Astrocyte (in vitro differentiated cells and primary cell): ENCODE measurements around the gene MPP3. TPM values are rescaled to one million over a fixed set of nuclear protein-coding genes. Genes with fewer than 3 reads are reported as not detected.

Experiments
- DNase-seq: peaks from one replicate; pipeline ENCODE4 v3.0.0-alpha.2; 2010; ENCODE audit warnings: low read depth
- FAIRE-seq: peaks from 2 replicates; lab custom pipeline; 2011; peaks lifted over from hg19 to GRCh38; lab: Jason Lieb, UNC
- H2AFZ ChIP-seq: 2 replicates; pipeline ENCODE4 v1.6.0; 2012; ENCODE audit warnings: low read depth, low read length, inconsistent platforms
- H3K27ac ChIP-seq: 2 replicates; pipeline ENCODE4 v1.5.1; 2011; ENCODE audit warnings: low read depth, low read length, inconsistent platforms
- H3K27me3 ChIP-seq: 2 replicates; pipeline ENCODE4 v1.6.0; 2011; ENCODE audit warnings: low read length, inconsistent platforms; ENCODE audit not compliant: insufficient read depth
- H3K36me3 ChIP-seq: 2 replicates; pipeline ENCODE4 v1.5.1; 2011; ENCODE audit warnings: low read length, inconsistent platforms; ENCODE audit not compliant: insufficient read depth
- H3K4me1 ChIP-seq: 2 replicates; pipeline ENCODE4 v1.5.1; 2011; ENCODE audit warnings: low read length, inconsistent platforms; ENCODE audit not compliant: insufficient read depth
- H3K4me2 ChIP-seq: 2 replicates; pipeline ENCODE4 v1.6.0; 2012; ENCODE audit warnings: low read length, inconsistent platforms
- H3K4me3 ChIP-seq: 2 replicates; pipeline ENCODE4 v1.5.1; 2011; ENCODE audit warnings: low read depth, mild to moderate bottlenecking, low read length, inconsistent platforms; ENCODE audit not compliant: insufficient read depth
- H3K79me2 ChIP-seq: 2 replicates; pipeline ENCODE4 v1.6.0; 2012; ENCODE audit warnings: mild to moderate bottlenecking, low read length, inconsistent platforms; ENCODE audit not compliant: insufficient read depth
- H3K9ac ChIP-seq: 2 replicates; pipeline ENCODE4 v1.6.0; 2012; ENCODE audit warnings: mild to moderate bottlenecking, low read length, inconsistent platforms
- H3K9me3 ChIP-seq: 2 replicates; pipeline ENCODE4 v1.5.1; 2012; ENCODE audit warnings: low read depth, mild to moderate bottlenecking, low read length, inconsistent platforms; ENCODE audit not compliant: insufficient read depth
- H4K20me1 ChIP-seq: 2 replicates; pipeline ENCODE4 v1.6.0; 2012; ENCODE audit warnings: low read length, inconsistent platforms; ENCODE audit not compliant: insufficient read depth
- H3K27ac Mint-ChIP-seq: one replicate; pipeline ENCODE4 v1.8.0; 2021; ENCODE audit warnings: mild to moderate bottlenecking, mixed read lengths; ENCODE audit not compliant: unreplicated experiment
- H3K27me3 Mint-ChIP-seq: one replicate; pipeline ENCODE4 v1.8.0; 2021; ENCODE audit warnings: low read depth, mixed read lengths; ENCODE audit not compliant: unreplicated experiment
- H3K36me3 Mint-ChIP-seq: one replicate; pipeline ENCODE4 v1.8.0; 2021; ENCODE audit warnings: low read depth, mixed read lengths; ENCODE audit not compliant: unreplicated experiment
- H3K4me1 Mint-ChIP-seq: one replicate; pipeline ENCODE4 v1.8.0; 2021; ENCODE audit warnings: low read depth, mixed read lengths; ENCODE audit not compliant: unreplicated experiment
- H3K4me3 Mint-ChIP-seq: one replicate; pipeline ENCODE4 v1.8.0; 2021; ENCODE audit warnings: mild to moderate bottlenecking, moderate library complexity, mixed read lengths; ENCODE audit not compliant: unreplicated experiment
- H3K9me3 Mint-ChIP-seq: one replicate; pipeline ENCODE4 v1.8.0; 2021; ENCODE audit warnings: mild to moderate bottlenecking, mixed read lengths; ENCODE audit not compliant: unreplicated experiment
- EZH2 ChIP-seq: IDR thresholded peaks from 2 replicates; pipeline ENCODE4 v1.6.1; 2012; ENCODE audit warnings: mild to moderate bottlenecking, low read length, inconsistent platforms; ENCODE audit not compliant: insufficient read depth
- total RNA-seq: library from RNA; stranded (reverse); gene quantifications from 2 replicates; pipeline ENCODE4 v1.2.1, GENCODE V29; 2021
- TF ChIP-seq, protein P1 (sequence below): IDR thresholded peaks from 2 replicates; pipeline ENCODE4 v1.5.1; 2011; ENCODE audit warnings: low read depth, mild to moderate bottlenecking, inconsistent platforms, low read length, moderate library complexity; ENCODE audit not compliant: insufficient read depth

The MPP3 gene
- total RNA-seq, 1 donor from 2014 or later = 6.5 TPM

DNA sequence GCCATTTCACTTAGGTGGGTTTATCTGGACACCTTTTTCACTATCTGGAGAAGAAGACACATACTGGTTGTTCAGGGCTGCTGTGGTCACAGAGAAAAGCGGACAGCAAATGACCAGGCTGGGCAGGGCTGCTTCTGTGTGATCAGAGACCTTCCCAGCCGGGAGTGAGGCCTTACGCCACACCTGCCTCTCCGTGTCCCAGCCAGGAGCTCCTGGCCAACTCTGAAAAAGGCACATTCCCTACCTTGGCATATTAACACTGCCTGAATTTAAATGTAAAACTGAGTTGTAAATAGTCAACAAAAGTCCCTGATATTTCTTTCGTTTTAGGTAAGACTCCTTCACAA, 65.3 kb downstream of the MPP3 start:
- H3K9me3 ChIP-seq = no peaks in the 10 kb centered on the region
- peaks cover 23% of the 10 kb centered on the region for H4K20me1 ChIP-seq
- no peak overlapping the region for H3K9ac ChIP-seq
- H2AFZ ChIP-seq = no peak overlapping the region
- no peaks in the 10 kb centered on the region for H3K4me1 ChIP-seq
- H3K36me3 ChIP-seq = peaks cover 22% of the 10 kb centered on the region
- DNase-seq (no peak), FAIRE-seq (no peak)
- Mint-ChIP-seq H3K36me3 (peaks cover 17% of the 10 kb centered on the region), H3K4me1 (no peaks in the 10 kb centered on the region), H3K9me3 (no peaks in the 10 kb centered on the region), H3K4me3 (no peak overlapping the region), H3K27me3 (peaks cover 2% of the 10 kb centered on the region), H3K27ac (no peak overlapping the region)
- H3K27ac ChIP-seq = no peak overlapping the region
- H3K79me2 ChIP-seq = no peaks in the 10 kb centered on the region
- no peaks in the 10 kb centered on the region for H3K27me3 ChIP-seq
- H3K4me2 ChIP-seq = no peak overlapping the region
- TF ChIP-seq EZH2 = no peak
- no peak overlapping the region for H3K4me3 ChIP-seq

DNA sequence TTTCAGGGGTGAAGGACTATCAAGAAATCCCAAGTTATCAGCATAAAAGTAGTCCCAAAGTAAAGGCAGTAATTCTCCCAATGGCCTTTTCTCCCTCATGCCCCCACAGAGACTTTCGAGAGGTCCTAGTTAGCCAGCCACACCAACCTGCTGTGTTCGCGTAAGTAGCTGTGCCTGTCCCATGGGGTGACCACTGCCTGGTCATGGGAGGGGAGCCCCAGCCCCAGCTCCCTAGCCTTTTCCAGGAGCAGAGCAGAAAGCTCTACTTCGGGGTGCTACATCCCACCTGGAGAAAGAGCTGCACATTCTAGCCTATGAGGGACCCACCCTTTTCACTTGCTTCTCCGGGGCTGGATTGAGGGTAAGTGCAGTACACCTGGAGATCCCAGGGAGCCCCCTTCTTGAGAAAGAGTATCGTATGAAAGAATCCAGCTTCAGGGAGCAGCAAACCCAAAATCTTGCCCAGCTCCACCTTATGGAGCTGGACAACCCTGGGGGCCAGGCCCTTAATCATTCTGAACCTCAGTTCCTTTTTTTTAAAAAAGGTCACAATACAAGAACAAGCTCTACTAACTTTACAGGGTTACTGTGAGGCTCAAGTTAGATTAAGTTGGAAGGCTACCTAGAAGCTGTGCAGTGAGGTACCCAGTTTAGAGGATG, 65.8 kb downstream of the MPP3 start:
- Mint-ChIP-seq H3K36me3 (peaks cover 12% of the 10 kb centered on the region), H3K9me3 (no peaks in the 10 kb centered on the region), H3K4me3 (no peak overlapping the region), H3K4me1 (no peaks in the 10 kb centered on the region), H3K27me3 (peaks cover 2% of the 10 kb centered on the region), H3K27ac (no peak overlapping the region)
- H3K79me2 ChIP-seq = no peaks in the 10 kb centered on the region
- H3K4me3 ChIP-seq = no peak overlapping the region
- H2AFZ ChIP-seq = no peak overlapping the region
- H3K27ac ChIP-seq = no peak overlapping the region
- H3K9me3 ChIP-seq = no peaks in the 10 kb centered on the region
- H3K9ac ChIP-seq = no peak overlapping the region
- TF ChIP-seq EZH2 = no peak
- TF ChIP-seq, protein P1, sequence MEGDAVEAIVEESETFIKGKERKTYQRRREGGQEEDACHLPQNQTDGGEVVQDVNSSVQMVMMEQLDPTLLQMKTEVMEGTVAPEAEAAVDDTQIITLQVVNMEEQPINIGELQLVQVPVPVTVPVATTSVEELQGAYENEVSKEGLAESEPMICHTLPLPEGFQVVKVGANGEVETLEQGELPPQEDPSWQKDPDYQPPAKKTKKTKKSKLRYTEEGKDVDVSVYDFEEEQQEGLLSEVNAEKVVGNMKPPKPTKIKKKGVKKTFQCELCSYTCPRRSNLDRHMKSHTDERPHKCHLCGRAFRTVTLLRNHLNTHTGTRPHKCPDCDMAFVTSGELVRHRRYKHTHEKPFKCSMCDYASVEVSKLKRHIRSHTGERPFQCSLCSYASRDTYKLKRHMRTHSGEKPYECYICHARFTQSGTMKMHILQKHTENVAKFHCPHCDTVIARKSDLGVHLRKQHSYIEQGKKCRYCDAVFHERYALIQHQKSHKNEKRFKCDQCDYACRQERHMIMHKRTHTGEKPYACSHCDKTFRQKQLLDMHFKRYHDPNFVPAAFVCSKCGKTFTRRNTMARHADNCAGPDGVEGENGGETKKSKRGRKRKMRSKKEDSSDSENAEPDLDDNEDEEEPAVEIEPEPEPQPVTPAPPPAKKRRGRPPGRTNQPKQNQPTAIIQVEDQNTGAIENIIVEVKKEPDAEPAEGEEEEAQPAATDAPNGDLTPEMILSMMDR = no peak
- no peak for DNase-seq
- no peaks in the 10 kb centered on the region for H3K4me1 ChIP-seq
- peaks cover 17% of the 10 kb centered on the region for H3K36me3 ChIP-seq
- no peaks in the 10 kb centered on the region for H3K27me3 ChIP-seq
- peaks cover 18% of the 10 kb centered on the region for H4K20me1 ChIP-seq
- no peak overlapping the region for H3K4me2 ChIP-seq
- FAIRE-seq = no peak

DNA sequence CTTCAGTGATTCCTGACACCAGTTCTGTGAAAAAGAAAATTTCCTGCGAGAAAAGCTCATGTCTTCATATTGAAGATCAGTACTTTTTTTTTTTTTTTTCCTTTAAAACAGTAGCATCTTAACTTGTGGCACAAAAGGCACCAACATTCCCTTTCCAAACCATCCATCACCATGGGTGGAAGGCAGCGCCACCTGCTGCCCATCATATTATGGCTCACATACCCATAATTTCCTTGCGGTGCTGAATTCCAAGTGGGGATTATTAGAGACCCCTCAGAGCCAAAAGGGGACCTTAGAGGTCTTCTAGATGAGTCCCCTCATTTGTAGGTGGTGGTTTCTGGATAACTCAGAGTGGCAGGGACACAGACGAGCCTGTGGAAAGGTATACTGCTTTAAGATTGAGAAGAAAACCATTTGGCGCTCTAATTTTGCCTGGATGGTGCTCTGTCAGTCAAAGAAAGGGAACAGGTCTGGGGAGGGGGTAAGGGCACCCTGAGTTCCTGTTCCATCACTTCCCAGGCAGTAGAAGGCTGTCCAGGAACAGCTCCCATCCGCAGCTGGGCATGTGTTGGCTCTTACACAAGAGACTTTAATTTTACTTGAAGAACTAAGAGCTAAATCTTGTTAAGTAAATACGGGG, 66.4 kb downstream of the MPP3 start:
- H3K27me3 Mint-ChIP-seq = peaks cover 2% of the 10 kb centered on the region
- H3K4me1 ChIP-seq = no peaks in the 10 kb centered on the region
- no peaks in the 10 kb centered on the region for H3K79me2 ChIP-seq
- no peak overlapping the region for H3K4me3 Mint-ChIP-seq
- FAIRE-seq = no peak
- H3K4me2 ChIP-seq = no peak overlapping the region
- peak; percentile 14 for DNase-seq
- peaks cover 16% of the 10 kb centered on the region for H4K20me1 ChIP-seq
- no peaks in the 10 kb centered on the region for H3K27me3 ChIP-seq
- no peaks in the 10 kb centered on the region for H3K4me1 Mint-ChIP-seq
- no peak overlapping the region for H3K9ac ChIP-seq
- TF ChIP-seq, protein P1 = peak; percentile 85
- no peak for TF ChIP-seq EZH2
- no peak overlapping the region for H3K27ac ChIP-seq
- no peak overlapping the region for H3K27ac Mint-ChIP-seq
- peaks cover 10% of the 10 kb centered on the region for H3K36me3 Mint-ChIP-seq
- H2AFZ ChIP-seq = no peak overlapping the region
- no peaks in the 10 kb centered on the region for H3K9me3 Mint-ChIP-seq
- H3K4me3 ChIP-seq = no peak overlapping the region
- peaks cover 14% of the 10 kb centered on the region for H3K36me3 ChIP-seq
- H3K9me3 ChIP-seq = no peaks in the 10 kb centered on the region
